PC-9 (cell line): Measurements from ENCODE around the gene COA3. TPM values are rescaled to one million over a fixed set of nuclear protein-coding genes. Genes with fewer than 3 reads are reported as not detected.

Experiments
- BruUV-seq: library from RNA; stranded (reverse); fragments of 400-500 nt; replicated peaks from 2 replicates; lab custom pipeline; 2021; lab: Mats Ljungman, UMichigan
- CTCF ChIA-PET: fragments of 300-600 bp; sonication (Branson Sonifier 250); formaldehyde crosslinking; loops from one replicate; lab custom pipeline; 2022; ENCODE audit warnings: antibody characterized with exemption; lab: Charles Lee
- POLR2A ChIA-PET: fragments of 300-600 bp; sonication (Branson Sonifier 250); formaldehyde crosslinking; loops from one replicate; lab custom pipeline; 2022; ENCODE audit warnings: antibody characterized with exemption; ENCODE audit not compliant: unreplicated experiment; lab: Charles Lee
- DNase-seq, 2 experiments: peaks; one replicate each; pipeline versions ENCODE4 v3.0.0 to v3.0.0-alpha.2; 2015 to 2022; ENCODE audit warnings: mixed read lengths in 1 of 2
- H2AFZ ChIP-seq: fragments of 200-600 bp; sonication (generic); 2 replicates; pipeline ENCODE4 v1.8.1; 2017; ENCODE audit warnings: antibody characterized with exemption
- H3F3A ChIP-seq: fragments of 200-600 bp; sonication (generic); 2 replicates; pipeline ENCODE4 v1.8.1; 2017; ENCODE audit warnings: antibody characterized with exemption, mild to moderate bottlenecking, low read depth; ENCODE audit not compliant: insufficient read depth
- H3K27ac ChIP-seq: fragments of 200-600 bp; sonication (generic); 2 replicates; pipeline ENCODE4 v1.6.1; 2016; ENCODE audit warnings: mixed run types
- H3K27me3 ChIP-seq: fragments of 200-600 bp; sonication (generic); 2 replicates; pipeline ENCODE4 v1.6.1; 2016; ENCODE audit warnings: low read depth, mixed run types; ENCODE audit not compliant: insufficient read depth
- H3K36me3 ChIP-seq: fragments of 200-600 bp; sonication (generic); 2 replicates; pipeline ENCODE4 v1.6.1; 2016; ENCODE audit warnings: low read depth, mixed run types
- H3K4me1 ChIP-seq: fragments of 200-600 bp; sonication (generic); replicated peaks from 2 replicates; pipeline ENCODE4 v1.6.1; 2016; ENCODE audit warnings: mixed run types; ENCODE audit not compliant: insufficient read depth
- H3K4me2 ChIP-seq: fragments of 200-600 bp; sonication (generic); 2 replicates; pipeline ENCODE4 v1.6.1; 2017; ENCODE audit warnings: mixed run types
- H3K4me3 ChIP-seq: fragments of 200-600 bp; sonication (generic); 2 replicates; pipeline ENCODE4 v1.6.1; 2016; ENCODE audit warnings: mixed run types
- H3K79me2 ChIP-seq: fragments of 200-600 bp; sonication (generic); 2 replicates; pipeline ENCODE4 v1.6.1; 2017; ENCODE audit warnings: low read depth, mixed run types
- H3K9me2 ChIP-seq: fragments of 200-600 bp; sonication (generic); 2 replicates; pipeline ENCODE4 v1.8.1; 2017; ENCODE audit warnings: mild to moderate bottlenecking; ENCODE audit not compliant: insufficient read depth
- H3K9me3 ChIP-seq: fragments of 200-600 bp; sonication (generic); 2 replicates; pipeline ENCODE4 v1.8.1; 2016; ENCODE audit warnings: low read depth; ENCODE audit not compliant: insufficient read depth
- H4K20me1 ChIP-seq: fragments of 200-600 bp; sonication (generic); 2 replicates; pipeline ENCODE4 v1.8.1; 2017; ENCODE audit not compliant: insufficient read depth
- EZH2 ChIP-seq: fragments of 200-600 bp; sonication (generic); IDR thresholded peaks from 2 replicates; pipeline ENCODE4 v1.8.0; 2017; ENCODE audit warnings: antibody characterized with exemption, low read depth
- intact Hi-C: fragments of 100-400 bp; cut with micrococcal nuclease; formaldehyde crosslinking; loops from one replicate; pipeline ENCODE4 v1.10.0; 2022; ENCODE audit not compliant: unreplicated experiment
- total RNA-seq: library from RNA; stranded (reverse); gene quantifications from 2 replicates; pipeline ENCODE4 v1.2.3, GENCODE V29; 2021
- TF ChIP-seq, protein P1 (sequence below): fragments of 200-600 bp; sonication (generic); conservative IDR thresholded peaks from 2 replicates; pipeline ENCODE4 v1.6.1; 2017; ENCODE audit warnings: mixed run types, antibody characterized with exemption, mild to moderate bottlenecking, moderate library complexity

Gene COA3
- total RNA-seq, 1 experiment from 2014 or later: 49.9 TPM

- Histone ChIP-seq H4K20me1 (no peaks in the 10 kb centered on the region), H3K27me3 (no peaks in the 10 kb centered on the region), H3K36me3 (no peaks in the 10 kb centered on the region), H3K9me2 (no peaks in the 10 kb centered on the region), H3F3A (peaks cover 11% of the 10 kb centered on the region), H3K4me2 (no peak overlapping the region), H2AFZ (no peak overlapping the region), H3K27ac (no peak overlapping the region), H3K79me2 (no peaks in the 10 kb centered on the region), H3K4me1 (peaks cover 30% of the 10 kb centered on the region), H3K4me3 (no peak overlapping the region), H3K9me3 (no peaks in the 10 kb centered on the region)
- no peak for TF ChIP-seq EZH2
- TF ChIP-seq, protein P1, sequence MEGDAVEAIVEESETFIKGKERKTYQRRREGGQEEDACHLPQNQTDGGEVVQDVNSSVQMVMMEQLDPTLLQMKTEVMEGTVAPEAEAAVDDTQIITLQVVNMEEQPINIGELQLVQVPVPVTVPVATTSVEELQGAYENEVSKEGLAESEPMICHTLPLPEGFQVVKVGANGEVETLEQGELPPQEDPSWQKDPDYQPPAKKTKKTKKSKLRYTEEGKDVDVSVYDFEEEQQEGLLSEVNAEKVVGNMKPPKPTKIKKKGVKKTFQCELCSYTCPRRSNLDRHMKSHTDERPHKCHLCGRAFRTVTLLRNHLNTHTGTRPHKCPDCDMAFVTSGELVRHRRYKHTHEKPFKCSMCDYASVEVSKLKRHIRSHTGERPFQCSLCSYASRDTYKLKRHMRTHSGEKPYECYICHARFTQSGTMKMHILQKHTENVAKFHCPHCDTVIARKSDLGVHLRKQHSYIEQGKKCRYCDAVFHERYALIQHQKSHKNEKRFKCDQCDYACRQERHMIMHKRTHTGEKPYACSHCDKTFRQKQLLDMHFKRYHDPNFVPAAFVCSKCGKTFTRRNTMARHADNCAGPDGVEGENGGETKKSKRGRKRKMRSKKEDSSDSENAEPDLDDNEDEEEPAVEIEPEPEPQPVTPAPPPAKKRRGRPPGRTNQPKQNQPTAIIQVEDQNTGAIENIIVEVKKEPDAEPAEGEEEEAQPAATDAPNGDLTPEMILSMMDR: no peak
- ChIA-PET POLR2A (interaction anchor here (1.0 kb wide), 1 partner anchor 93 kb away, joined by 4 read pairs; no protein-coding TSS in a partner anchor), CTCF (no interaction called here)
- no peak for DNase-seq
- BruUV-seq: no TSS peak
- intact Hi-C loops: no loop called here
Observed at GRCh38 chr17:42784811-42785592, 13.5 kb downstream of the COA3 start.

GRCh38 chr17:42784409-42784808, 14.1 kb downstream of the COA3 start:
- BruUV-seq: no TSS peak
- no peaks in the 10 kb centered on the region for H3K9me3 ChIP-seq
- no peak overlapping the region for H3K4me2 ChIP-seq
- no peaks in the 10 kb centered on the region for H3K27me3 ChIP-seq
- H4K20me1 ChIP-seq: no peaks in the 10 kb centered on the region
- intact Hi-C loops: no loop called here
- no peak overlapping the region for H3K27ac ChIP-seq
- peaks cover 4% of the 10 kb centered on the region; the same call in 1 of the 2 replicates for H3K36me3 ChIP-seq
- no peaks in the 10 kb centered on the region for H3K9me2 ChIP-seq
- peaks cover 11% of the 10 kb centered on the region for H3F3A ChIP-seq
- no peaks in the 10 kb centered on the region for H3K79me2 ChIP-seq
- CTCF ChIA-PET: no interaction called here
- POLR2A ChIA-PET: no interaction called here
- H3K4me3 ChIP-seq: no peak overlapping the region
- no peak for DNase-seq
- H3K4me1 ChIP-seq: peaks cover 30% of the 10 kb centered on the region
- H2AFZ ChIP-seq: no peak overlapping the region
- TF ChIP-seq, protein P1: no peak
- TF ChIP-seq EZH2: no peak

DNA sequence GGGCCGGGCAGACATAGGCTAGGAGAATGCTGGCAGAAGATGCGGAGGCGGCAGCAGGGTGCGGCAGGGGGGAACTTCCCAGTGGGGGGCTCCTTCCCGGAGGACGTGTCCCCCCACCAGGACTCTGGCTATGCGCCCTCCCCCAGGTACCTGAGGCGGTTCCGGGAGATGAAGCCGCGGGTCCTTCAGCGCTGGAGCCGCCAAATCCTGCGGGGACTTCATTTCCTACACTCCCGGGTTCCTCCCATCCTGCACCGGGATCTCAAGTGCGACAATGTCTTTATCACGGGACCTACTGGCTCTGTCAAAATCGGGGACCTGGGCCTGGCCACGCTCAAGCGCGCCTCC, 14.7 kb downstream of the COA3 start:
- H3K9me3 ChIP-seq: no peaks in the 10 kb centered on the region
- BruUV-seq: no TSS peak
- ChIA-PET POLR2A (interaction anchor here (0.6 kb wide), 1 partner anchor 116 kb away, joined by 3 read pairs; no protein-coding TSS in a partner anchor), CTCF (interaction anchor here (1.1 kb wide), 1 partner anchor 20 kb away, joined by 6 read pairs; no protein-coding TSS in a partner anchor)
- no peak for TF ChIP-seq EZH2
- TF ChIP-seq, protein P1: no peak
- no peaks in the 10 kb centered on the region for H3K9me2 ChIP-seq
- no peaks in the 10 kb centered on the region for H4K20me1 ChIP-seq
- peaks cover 6% of the 10 kb centered on the region; the same call in 1 of the 2 replicates for H3K36me3 ChIP-seq
- H3F3A ChIP-seq: peaks cover 11% of the 10 kb centered on the region
- no peaks in the 10 kb centered on the region for H3K79me2 ChIP-seq
- H2AFZ ChIP-seq: no peak overlapping the region
- H3K4me1 ChIP-seq: peaks cover 30% of the 10 kb centered on the region
- intact Hi-C loops: no loop called here
- H3K4me2 ChIP-seq: peak overlapping the region; percentile 62
- H3K4me3 ChIP-seq: no peak overlapping the region
- H3K27ac ChIP-seq: peak overlapping the region; percentile 62
- H3K27me3 ChIP-seq: no peaks in the 10 kb centered on the region
- no peak for DNase-seq
